Measurements from ENCODE around the gene CTNND2.

DNA sequence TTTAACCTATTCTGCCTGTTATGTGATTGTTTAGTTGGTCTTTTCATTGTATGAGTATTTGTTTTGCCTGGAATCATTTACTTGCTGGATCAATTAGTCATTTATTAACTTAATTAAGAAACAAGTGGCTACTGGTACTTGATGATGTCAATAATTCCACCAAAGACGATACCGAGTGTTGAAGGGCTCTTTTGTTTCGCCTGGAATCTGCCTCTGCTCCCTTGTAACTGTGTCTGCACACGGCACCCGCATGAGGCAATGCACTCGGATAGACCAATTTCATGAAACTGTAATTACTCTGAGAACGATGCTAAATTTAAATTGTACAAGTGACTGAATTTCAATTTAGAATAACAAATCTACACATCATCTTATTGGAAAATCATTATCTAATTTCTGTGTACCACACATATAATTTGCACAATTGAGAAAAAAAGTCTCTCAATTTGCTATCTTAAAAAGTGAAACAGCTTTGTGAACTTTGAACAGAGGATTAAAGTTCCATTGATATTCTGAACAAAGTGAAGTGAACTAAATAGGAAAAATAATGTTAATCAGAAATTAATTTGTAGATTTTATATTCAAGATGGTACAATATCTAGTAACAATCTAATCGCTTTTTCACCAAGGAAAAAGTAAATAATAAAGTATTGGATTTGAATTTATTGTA is 143.2 kb downstream of the CTNND2 start:
- TF ChIP-seq, protein P1, sequence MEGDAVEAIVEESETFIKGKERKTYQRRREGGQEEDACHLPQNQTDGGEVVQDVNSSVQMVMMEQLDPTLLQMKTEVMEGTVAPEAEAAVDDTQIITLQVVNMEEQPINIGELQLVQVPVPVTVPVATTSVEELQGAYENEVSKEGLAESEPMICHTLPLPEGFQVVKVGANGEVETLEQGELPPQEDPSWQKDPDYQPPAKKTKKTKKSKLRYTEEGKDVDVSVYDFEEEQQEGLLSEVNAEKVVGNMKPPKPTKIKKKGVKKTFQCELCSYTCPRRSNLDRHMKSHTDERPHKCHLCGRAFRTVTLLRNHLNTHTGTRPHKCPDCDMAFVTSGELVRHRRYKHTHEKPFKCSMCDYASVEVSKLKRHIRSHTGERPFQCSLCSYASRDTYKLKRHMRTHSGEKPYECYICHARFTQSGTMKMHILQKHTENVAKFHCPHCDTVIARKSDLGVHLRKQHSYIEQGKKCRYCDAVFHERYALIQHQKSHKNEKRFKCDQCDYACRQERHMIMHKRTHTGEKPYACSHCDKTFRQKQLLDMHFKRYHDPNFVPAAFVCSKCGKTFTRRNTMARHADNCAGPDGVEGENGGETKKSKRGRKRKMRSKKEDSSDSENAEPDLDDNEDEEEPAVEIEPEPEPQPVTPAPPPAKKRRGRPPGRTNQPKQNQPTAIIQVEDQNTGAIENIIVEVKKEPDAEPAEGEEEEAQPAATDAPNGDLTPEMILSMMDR (IDR thresholded peaks at IDR 0.05; ENCODE audit: poor library complexity, severe bottlenecking): no peak
- TF ChIP-seq EP300 (conservative IDR thresholded peaks at IDR 0.05; ENCODE audit: poor library complexity, severe bottlenecking): no peak
